ENCODE results near the gene LRRC46. TPM values are rescaled to one million over a fixed set of nuclear protein-coding genes. Genes with fewer than 3 reads are reported as not detected.

LRRC46 gene
- total RNA-seq, 1 experiment from 2014 or later: 0.31 TPM

- no peak overlapping the region for H3K14ac ChIP-seq (ENCODE audit: insufficient read depth, low read length)
- H3K9me3 ChIP-seq (ENCODE audit: control insufficient read depth, low read depth, low read length): no peaks in the 10 kb centered on the region
- no peak overlapping the region for H3K56ac ChIP-seq (ENCODE audit: insufficient read length, low read depth, low read length)
- H3K4me1 Mint-ChIP-seq: peaks cover 12 to 19% of the 10 kb centered on the region in 2 experiments
- no CpG with 5 or more reads among the region's 4 CpGs for WGBS (ENCODE audit: extremely low coverage, insufficient read length, low lambda C conversion rate)
- H3K79me2 ChIP-seq (ENCODE audit: insufficient read depth, low read length): no peaks in the 10 kb centered on the region; the same call in 1 of the 2 replicates
- no peak overlapping the region for H2BK120ac ChIP-seq (ENCODE audit: low read depth, low read length, poor library complexity, severe bottlenecking)
- H2AFZ ChIP-seq (ENCODE audit: low read length): no peak overlapping the region
- H3K27me3 ChIP-seq (ENCODE audit: insufficient read depth, low read length): no peaks in the 10 kb centered on the region
- H3K27ac Mint-ChIP-seq: 0 out of 7 replicates have a peak overlapping the region, but pooled peaks of 1 of the 3 experiments have one; percentile 60
- no peak overlapping the region for H4K5ac ChIP-seq (ENCODE audit: insufficient read length, low read depth, low read length)
- H3K23ac ChIP-seq (ENCODE audit: insufficient read length, low read depth, low read length): no peak overlapping the region
- H3T11ph ChIP-seq (ENCODE audit: low read length): no peak overlapping the region
- no peaks in the 10 kb centered on the region for H3K9me3 Mint-ChIP-seq
- H3K27ac ChIP-seq (ENCODE audit: insufficient read length, low read depth, low read length): no peak overlapping the region
- no peak for TF ChIP-seq CTCF (conservative IDR thresholded peaks at IDR 0.05)
- no peak overlapping the region for H3K18ac ChIP-seq (ENCODE audit: insufficient read length, low read depth, low read length)
- no peak overlapping the region for H4K8ac ChIP-seq (replicated peaks; ENCODE audit: insufficient read length, low read depth, low read length)
- no peaks in the 10 kb centered on the region for H3K4me1 ChIP-seq (ENCODE audit: insufficient read depth, low read length)
- no peak overlapping the region for H2BK5ac ChIP-seq (ENCODE audit: insufficient read length, low read length)
- no peaks in the 10 kb centered on the region for H4K20me1 ChIP-seq (ENCODE audit: control insufficient read depth, insufficient read depth, insufficient read length)
- H3K79me1 ChIP-seq (ENCODE audit: insufficient read depth, low read depth, low read length, poor library complexity, severe bottlenecking): no peaks in the 10 kb centered on the region
- H2BK15ac ChIP-seq (ENCODE audit: low read depth, low read length): no peak overlapping the region
- no peak overlapping the region for H3K9ac ChIP-seq (ENCODE audit: extremely low read depth, insufficient read length, low read length)
- peaks cover 21 to 35% (median 34%) of the 10 kb centered on the region in 3 experiments for H3K36me3 Mint-ChIP-seq (ENCODE audit: insufficient read depth in 1 of 3, low read depth in 3 of 3)
- peaks cover 7% of the 10 kb centered on the region for H3K23me2 ChIP-seq (ENCODE audit: insufficient read length, low read depth, low read length, poor library complexity, severe bottlenecking)
- no peak overlapping the region for H2AK5ac ChIP-seq (ENCODE audit: insufficient read length, low read length)
- no peaks in the 10 kb centered on the region for H3K27me3 Mint-ChIP-seq (ENCODE audit: low read depth)
- H3K4ac ChIP-seq (ENCODE audit: low read depth, low read length): no peak overlapping the region
- H2BK20ac ChIP-seq (ENCODE audit: low read depth, low read length, poor library complexity, severe bottlenecking): no peak overlapping the region
- H2BK12ac ChIP-seq (ENCODE audit: insufficient read length, low read depth, low read length): no peak overlapping the region
- no peak overlapping the region for H3K4me2 ChIP-seq (ENCODE audit: insufficient read depth, insufficient read length, low read length)
- DNase-seq: no peak
- H4K91ac ChIP-seq (ENCODE audit: insufficient read length, low read depth, low read length): no peak overlapping the region
- H3K4me3 Mint-ChIP-seq: peak overlapping the region in 1 of 2 experiments; percentile 24; a peak in 1 of 5 replicates
These were observed 8.7 kb upstream of the LRRC46 start for GRCh38 chr17:47822785-47823184.

Data from H9 (cell line).